ENCODE data around the gene ZNF19.
"Not testable (repeated sequence)": the region's sequence is repeated elsewhere in the genome, so short reads cannot be mapped to it uniquely, and the experiment has no call there.

ZNF19 gene

DNA sequence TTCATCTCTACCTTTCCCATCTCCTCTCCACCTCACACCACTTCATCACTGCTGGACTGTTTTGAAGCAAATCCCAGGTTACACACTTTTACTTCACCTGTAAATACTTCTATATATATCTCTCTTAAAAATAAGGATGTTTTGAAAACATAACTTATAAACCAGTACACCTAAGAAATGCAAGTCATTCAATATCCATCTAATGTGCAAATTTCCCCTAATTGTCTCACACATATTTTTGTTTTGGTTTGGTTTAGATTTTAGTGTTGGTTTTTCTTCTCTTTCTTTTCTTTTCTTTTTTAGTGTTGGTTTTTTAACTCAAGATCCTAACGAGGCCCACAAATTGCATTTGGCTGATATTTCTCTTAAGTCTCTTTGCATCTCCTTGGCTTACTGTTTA is 17.9 kb upstream of the ZNF19 start:
- in situ Hi-C loops (cut with HindIII; ENCODE audit: low sequenced_read_pairs): no loop called here
- H3K4me3 ChIP-seq (ENCODE audit: low read depth, low read length): no peak overlapping the region
- no peak for DNase-seq (ENCODE audit: low read depth, low spot score)
- TF ChIP-seq, protein P1, sequence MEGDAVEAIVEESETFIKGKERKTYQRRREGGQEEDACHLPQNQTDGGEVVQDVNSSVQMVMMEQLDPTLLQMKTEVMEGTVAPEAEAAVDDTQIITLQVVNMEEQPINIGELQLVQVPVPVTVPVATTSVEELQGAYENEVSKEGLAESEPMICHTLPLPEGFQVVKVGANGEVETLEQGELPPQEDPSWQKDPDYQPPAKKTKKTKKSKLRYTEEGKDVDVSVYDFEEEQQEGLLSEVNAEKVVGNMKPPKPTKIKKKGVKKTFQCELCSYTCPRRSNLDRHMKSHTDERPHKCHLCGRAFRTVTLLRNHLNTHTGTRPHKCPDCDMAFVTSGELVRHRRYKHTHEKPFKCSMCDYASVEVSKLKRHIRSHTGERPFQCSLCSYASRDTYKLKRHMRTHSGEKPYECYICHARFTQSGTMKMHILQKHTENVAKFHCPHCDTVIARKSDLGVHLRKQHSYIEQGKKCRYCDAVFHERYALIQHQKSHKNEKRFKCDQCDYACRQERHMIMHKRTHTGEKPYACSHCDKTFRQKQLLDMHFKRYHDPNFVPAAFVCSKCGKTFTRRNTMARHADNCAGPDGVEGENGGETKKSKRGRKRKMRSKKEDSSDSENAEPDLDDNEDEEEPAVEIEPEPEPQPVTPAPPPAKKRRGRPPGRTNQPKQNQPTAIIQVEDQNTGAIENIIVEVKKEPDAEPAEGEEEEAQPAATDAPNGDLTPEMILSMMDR (IDR thresholded peaks at IDR 0.05; ENCODE audit: low read depth, low read length): no peak

DNA sequence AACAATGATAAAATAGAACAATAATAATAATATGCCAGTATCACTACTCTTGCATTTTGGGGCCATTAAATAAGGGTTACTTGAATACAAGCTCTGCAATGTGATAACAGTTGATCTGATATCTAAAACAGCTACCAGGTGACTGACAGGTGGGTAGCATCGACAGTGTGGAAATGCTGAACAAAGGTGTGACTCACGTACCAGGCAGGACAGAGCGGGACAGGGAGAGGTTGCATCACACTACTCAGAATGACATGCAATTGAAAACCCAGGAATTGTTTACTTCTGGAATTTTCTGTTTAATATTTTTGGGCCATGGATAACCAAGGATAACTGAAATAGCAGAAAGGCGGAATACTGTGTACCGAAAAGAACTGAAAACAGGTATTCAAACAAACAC is 15.8 kb upstream of the ZNF19 start:
- TF ChIP-seq, protein P1 (IDR thresholded peaks at IDR 0.05; ENCODE audit: low read depth, low read length): no peak
- no peak for DNase-seq (ENCODE audit: low read depth, low spot score)
- in situ Hi-C loops (cut with HindIII; ENCODE audit: low sequenced_read_pairs): no loop called here
- H3K4me3 ChIP-seq (ENCODE audit: low read depth, low read length): no peak overlapping the region

DNA sequence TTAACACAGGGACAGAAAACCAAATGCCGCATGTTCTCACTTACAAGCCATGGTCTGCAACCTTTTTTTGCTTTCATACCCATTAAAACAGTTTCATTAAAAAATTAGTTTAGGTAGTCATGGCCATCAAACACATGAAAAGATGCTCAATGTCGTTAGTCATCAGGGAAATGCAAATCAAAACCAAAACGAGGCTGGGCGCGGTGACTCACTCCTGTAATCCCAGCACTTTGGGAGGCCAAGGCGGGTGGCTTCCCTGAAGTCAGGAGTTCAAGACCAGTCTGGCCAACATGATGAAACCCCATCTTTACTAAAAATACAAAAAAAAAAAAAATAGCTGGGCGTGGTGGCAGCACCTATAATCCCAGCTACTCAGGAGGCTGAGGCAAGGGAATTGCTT is 14.9 kb upstream of the ZNF19 start:
- H3K4me3 ChIP-seq (ENCODE audit: low read depth, low read length); DNase-seq (ENCODE audit: low read depth, low spot score); in situ Hi-C loops (cut with HindIII; ENCODE audit: low sequenced_read_pairs): not testable (repeated sequence)

DNA sequence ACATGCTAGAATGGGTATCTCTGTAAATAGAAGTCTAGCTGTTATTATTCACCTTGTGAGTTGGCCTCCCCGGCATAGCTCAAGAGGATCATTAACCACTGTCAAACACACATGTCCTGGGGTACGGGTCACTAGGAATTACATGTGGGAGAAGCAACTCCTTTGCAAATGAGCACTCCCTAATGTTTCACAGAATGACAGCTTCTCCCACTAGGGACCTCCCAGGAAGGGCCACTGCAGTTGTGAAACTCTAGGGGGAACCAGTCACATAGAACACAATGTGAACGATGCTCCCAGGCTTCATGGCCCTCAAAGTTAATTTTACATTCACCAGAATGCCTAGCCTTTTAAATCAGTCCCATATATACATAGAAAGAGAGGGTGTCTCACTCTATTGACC is 12.4 kb upstream of the ZNF19 start:
- TF ChIP-seq, protein P1 (IDR thresholded peaks at IDR 0.05; ENCODE audit: low read depth, low read length): no peak
- no peak for DNase-seq (ENCODE audit: low read depth, low spot score)
- in situ Hi-C loops (cut with HindIII; ENCODE audit: low sequenced_read_pairs): no loop called here
- H3K4me3 ChIP-seq (ENCODE audit: low read depth, low read length): no peak overlapping the region

DNA sequence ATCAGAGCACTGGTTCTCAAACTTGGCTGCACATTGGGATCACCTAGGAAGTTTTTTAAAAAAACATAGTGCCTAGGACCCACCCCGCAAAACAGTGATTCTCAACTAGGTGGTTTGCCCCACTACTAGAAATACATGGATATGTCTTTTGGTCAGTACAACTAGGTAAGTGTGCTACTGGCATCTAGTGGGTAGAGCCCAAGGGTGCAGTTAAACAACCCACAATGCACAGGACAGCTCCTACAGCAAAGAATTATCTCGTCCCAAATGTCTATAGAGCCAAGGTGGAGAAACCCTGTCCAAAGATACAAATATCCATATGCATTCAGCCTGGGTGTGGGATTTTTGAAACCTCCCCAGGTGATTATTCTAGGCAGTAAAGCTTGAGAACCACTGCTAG is 11.8 kb upstream of the ZNF19 start:
- in situ Hi-C loops (cut with HindIII; ENCODE audit: low sequenced_read_pairs): no loop called here
- no peak for DNase-seq (ENCODE audit: low read depth, low spot score)
- TF ChIP-seq, protein P1 (IDR thresholded peaks at IDR 0.05; ENCODE audit: low read depth, low read length): no peak
- no peak overlapping the region for H3K4me3 ChIP-seq (ENCODE audit: low read depth, low read length)

DNA sequence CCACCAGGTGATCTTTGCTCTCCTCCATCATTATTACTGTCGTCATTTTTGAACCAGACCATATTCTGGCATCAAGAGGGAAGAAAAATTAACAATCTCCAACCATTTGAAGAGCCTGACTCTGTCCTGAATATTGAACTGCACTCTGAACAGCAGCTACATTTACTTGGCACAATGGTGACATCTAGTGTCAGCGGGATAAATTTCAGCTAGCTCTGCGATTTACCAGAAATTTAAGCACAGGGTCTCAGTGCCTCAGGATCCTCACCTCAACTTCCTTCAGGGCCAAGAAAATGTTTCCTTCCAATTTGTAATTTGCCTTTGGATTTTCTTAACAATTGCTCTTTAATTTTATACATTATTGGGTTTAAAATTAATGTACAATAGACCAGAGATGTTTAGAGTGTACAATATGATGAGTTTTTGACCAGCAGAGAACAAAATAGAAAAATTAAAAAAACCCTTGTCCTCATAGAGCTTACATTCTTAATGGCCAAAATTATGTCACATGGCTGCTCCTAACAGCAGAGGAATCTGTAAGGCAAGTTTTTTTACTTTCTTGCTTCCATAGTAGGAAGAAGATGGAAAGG is 10.7 kb upstream of the ZNF19 start:
- DNase-seq (ENCODE audit: low read depth, low spot score): peak; percentile 67
- no peak overlapping the region for H3K4me3 ChIP-seq (ENCODE audit: low read depth, low read length)
- in situ Hi-C loops (cut with HindIII; ENCODE audit: low sequenced_read_pairs): no loop called here
- TF ChIP-seq, protein P1 (IDR thresholded peaks at IDR 0.05; ENCODE audit: low read depth, low read length): peak; percentile 71

DNA sequence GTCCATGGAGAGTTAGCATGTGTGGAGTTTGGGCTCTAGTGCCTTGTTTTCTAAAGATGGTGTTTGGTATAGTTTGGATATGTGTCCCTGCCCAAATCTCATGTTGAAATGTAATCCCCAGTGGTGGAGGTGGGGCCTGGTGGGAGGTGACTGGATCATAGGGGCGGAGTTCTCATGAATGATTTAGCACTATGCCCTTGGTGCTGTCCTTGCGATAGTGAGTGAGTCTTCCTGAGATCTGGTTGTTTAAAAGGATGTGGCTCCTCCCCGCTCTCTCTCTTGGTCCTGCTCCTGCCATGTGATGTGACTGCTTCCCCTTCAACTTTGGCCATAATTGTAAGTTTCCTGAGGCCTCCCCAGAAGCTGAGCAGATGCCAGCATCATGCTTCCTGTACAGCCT is 8.9 kb upstream of the ZNF19 start:
- DNase-seq (ENCODE audit: low read depth, low spot score): no peak
- in situ Hi-C loops (cut with HindIII; ENCODE audit: low sequenced_read_pairs): no loop called here
- TF ChIP-seq, protein P1 (IDR thresholded peaks at IDR 0.05; ENCODE audit: low read depth, low read length): no peak
- no peak overlapping the region for H3K4me3 ChIP-seq (ENCODE audit: low read depth, low read length)

Measured in astrocyte of the spinal cord (primary cell).